ENCODE measurements around the gene NXN.

DNA sequence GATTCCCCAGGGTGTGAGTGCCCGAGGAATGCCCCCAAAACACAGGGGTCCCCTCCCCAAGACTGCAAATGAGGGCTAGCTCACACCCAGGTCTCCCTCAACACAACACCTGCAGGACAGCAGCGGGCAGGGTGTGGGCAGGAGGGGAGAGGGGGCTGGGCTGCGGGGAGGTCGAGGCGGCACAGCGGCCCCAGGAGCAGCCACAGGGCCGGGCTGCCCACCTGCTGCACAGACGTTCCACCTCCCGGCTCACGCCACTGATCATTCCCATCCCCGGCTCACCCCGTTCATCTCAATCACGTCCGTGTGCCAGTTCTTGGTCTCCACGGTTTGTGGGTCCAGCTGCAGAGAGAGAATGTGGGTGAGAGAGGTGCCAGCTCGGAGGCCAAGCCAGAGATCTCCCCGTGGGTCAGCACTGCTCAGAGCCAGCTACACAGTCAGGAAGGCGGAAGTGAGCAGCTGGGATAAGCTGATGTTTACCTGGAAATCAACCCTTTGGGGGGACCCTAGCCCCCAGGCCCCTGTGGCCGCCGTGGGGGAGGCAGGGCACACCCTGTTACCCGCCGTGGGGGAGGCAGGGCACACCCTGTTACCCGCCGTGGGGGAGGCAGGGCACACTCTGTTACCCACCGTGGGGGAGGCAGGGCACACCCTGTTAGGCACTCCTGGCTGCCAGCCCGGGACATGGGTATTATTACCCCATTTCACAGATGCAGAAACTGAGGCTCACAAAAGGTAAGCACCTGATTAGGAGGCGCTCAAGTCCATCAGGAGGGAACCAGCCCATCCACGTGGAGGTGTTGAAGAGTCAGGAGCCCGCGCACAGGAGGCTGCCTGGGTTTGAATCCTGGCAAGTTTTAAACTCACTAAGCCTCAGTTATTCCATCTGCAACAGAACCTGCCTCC, 33.5 kb upstream of the NXN start:
- TF ChIP-seq, protein P1, sequence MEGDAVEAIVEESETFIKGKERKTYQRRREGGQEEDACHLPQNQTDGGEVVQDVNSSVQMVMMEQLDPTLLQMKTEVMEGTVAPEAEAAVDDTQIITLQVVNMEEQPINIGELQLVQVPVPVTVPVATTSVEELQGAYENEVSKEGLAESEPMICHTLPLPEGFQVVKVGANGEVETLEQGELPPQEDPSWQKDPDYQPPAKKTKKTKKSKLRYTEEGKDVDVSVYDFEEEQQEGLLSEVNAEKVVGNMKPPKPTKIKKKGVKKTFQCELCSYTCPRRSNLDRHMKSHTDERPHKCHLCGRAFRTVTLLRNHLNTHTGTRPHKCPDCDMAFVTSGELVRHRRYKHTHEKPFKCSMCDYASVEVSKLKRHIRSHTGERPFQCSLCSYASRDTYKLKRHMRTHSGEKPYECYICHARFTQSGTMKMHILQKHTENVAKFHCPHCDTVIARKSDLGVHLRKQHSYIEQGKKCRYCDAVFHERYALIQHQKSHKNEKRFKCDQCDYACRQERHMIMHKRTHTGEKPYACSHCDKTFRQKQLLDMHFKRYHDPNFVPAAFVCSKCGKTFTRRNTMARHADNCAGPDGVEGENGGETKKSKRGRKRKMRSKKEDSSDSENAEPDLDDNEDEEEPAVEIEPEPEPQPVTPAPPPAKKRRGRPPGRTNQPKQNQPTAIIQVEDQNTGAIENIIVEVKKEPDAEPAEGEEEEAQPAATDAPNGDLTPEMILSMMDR (IDR thresholded peaks at IDR 0.05), result no peak
- TF ChIP-seq EZH2 (IDR thresholded peaks at IDR 0.05; ENCODE audit: borderline replicate concordance, insufficient read depth, low read depth, low read length, poor library complexity, severe bottlenecking), result no peak

All from B cell (primary cell).